KMS-11 (cell line): ENCODE results near the gene LTBP3.

Source experiments
- H2AFZ ChIP-seq: fragments of 200-600 bp; sonication (generic); 2 replicates; pipeline ENCODE4 v1.6.1; 2016; ENCODE audit warnings: antibody characterized with exemption, mixed run types, low read depth
- H3K27ac ChIP-seq: fragments of 200-600 bp; sonication (generic); 2 replicates; pipeline ENCODE4 v1.6.1; 2016; ENCODE audit warnings: mild to moderate bottlenecking, mixed run types
- H3K27me3 ChIP-seq: fragments of 200-600 bp; sonication (generic); 2 replicates; pipeline ENCODE4 v1.6.1; 2017; ENCODE audit warnings: mild to moderate bottlenecking, low read depth, mixed run types, moderate library complexity; ENCODE audit not compliant: insufficient read depth
- H3K36me3 ChIP-seq: fragments of 200-600 bp; sonication (generic); 2 replicates; pipeline ENCODE4 v1.6.1; 2017; ENCODE audit warnings: mild to moderate bottlenecking, mixed run types; ENCODE audit not compliant: insufficient read depth
- H3K4me1 ChIP-seq: fragments of 200-600 bp; sonication (generic); 2 replicates; pipeline ENCODE4 v1.6.1; 2016; ENCODE audit warnings: mild to moderate bottlenecking, low read depth, mixed run types; ENCODE audit not compliant: poor library complexity, severe bottlenecking
- H3K4me2 ChIP-seq: fragments of 200-600 bp; sonication (generic); 2 replicates; pipeline ENCODE4 v1.7.0; 2016; ENCODE audit warnings: mild to moderate bottlenecking, mixed run types
- H3K4me3 ChIP-seq: fragments of 200-600 bp; sonication (generic); IDR thresholded peaks from 2 replicates; pipeline ENCODE4 v1.6.1; 2017; ENCODE audit warnings: low read depth, low read length, mixed read lengths; ENCODE audit not compliant: insufficient read depth
- H3K79me2 ChIP-seq: fragments of 200-600 bp; sonication (generic); 2 replicates; pipeline ENCODE4 v1.6.1; 2016; ENCODE audit warnings: low read depth, mixed run types; ENCODE audit not compliant: insufficient read depth
- H3K9ac ChIP-seq: fragments of 200-600 bp; sonication (generic); 2 replicates; pipeline ENCODE4 v1.6.1; 2016; ENCODE audit warnings: mild to moderate bottlenecking, mixed run types
- H4K20me1 ChIP-seq: fragments of 200-600 bp; sonication (generic); 2 replicates; pipeline ENCODE4 v1.6.1; 2016; ENCODE audit warnings: mild to moderate bottlenecking, mixed run types; ENCODE audit not compliant: insufficient read depth
- CTCF ChIP-seq: fragments of 200-600 bp; sonication (generic); conservative IDR thresholded peaks from 2 replicates; pipeline ENCODE4 v1.6.1; 2017; ENCODE audit warnings: low read depth, mild to moderate bottlenecking, antibody characterized with exemption, low read length, moderate library complexity, mixed read lengths

The LTBP3 gene

GRCh38 chr11:65539744-65540289 lies 18.3 kb downstream of the LTBP3 start:
- peak overlapping the region; percentile 55; the same call in 1 of the 2 replicates for H3K9ac ChIP-seq
- peak overlapping the region; percentile 89 for H2AFZ ChIP-seq
- H3K4me3 ChIP-seq: no peak overlapping the region
- peak; percentile 21; the same call in 1 of the 2 replicates for TF ChIP-seq CTCF
- H3K4me2 ChIP-seq: peak overlapping the region; percentile 81
- peak overlapping the region; percentile 53; the same call in 1 of the 2 replicates for H3K27ac ChIP-seq
- peaks cover 19% of the 10 kb centered on the region for H3K4me1 ChIP-seq
- no peaks in the 10 kb centered on the region for H4K20me1 ChIP-seq
- H3K27me3 ChIP-seq: no peaks in the 10 kb centered on the region
- no peaks in the 10 kb centered on the region for H3K79me2 ChIP-seq
- H3K36me3 ChIP-seq: no peaks in the 10 kb centered on the region

- H3K27ac ChIP-seq: no peak overlapping the region
- peaks cover 19% of the 10 kb centered on the region for H3K4me1 ChIP-seq
- no peaks in the 10 kb centered on the region for H3K36me3 ChIP-seq
- no peaks in the 10 kb centered on the region for H4K20me1 ChIP-seq
- H2AFZ ChIP-seq: no peak overlapping the region
- H3K27me3 ChIP-seq: no peaks in the 10 kb centered on the region
- peak overlapping the region; percentile 81; the same call in 1 of the 2 replicates for H3K4me2 ChIP-seq
- no peak for TF ChIP-seq CTCF
- H3K9ac ChIP-seq: no peak overlapping the region
- H3K79me2 ChIP-seq: no peaks in the 10 kb centered on the region
- H3K4me3 ChIP-seq: no peak overlapping the region
These were observed 19.0 kb downstream of the LTBP3 start for GRCh38 chr11:65538915-65539743.

- Histone ChIP-seq H2AFZ (no peak overlapping the region), H3K27me3 (no peaks in the 10 kb centered on the region), H3K79me2 (no peaks in the 10 kb centered on the region), H3K4me1 (peaks cover 19% of the 10 kb centered on the region), H3K36me3 (no peaks in the 10 kb centered on the region), H3K9ac (no peak overlapping the region), H3K4me2 (no peak overlapping the region), H3K27ac (no peak overlapping the region), H4K20me1 (no peaks in the 10 kb centered on the region), H3K4me3 (no peak overlapping the region)
- no peak for TF ChIP-seq CTCF
These were observed 19.8 kb downstream of the LTBP3 start for GRCh38 chr11:65538232-65538914.

GRCh38 chr11:65537620-65538231 lies 20.4 kb downstream of the LTBP3 start:
- TF ChIP-seq CTCF: no peak
- no peak overlapping the region for H3K4me3 ChIP-seq
- H3K4me2 ChIP-seq: no peak overlapping the region
- no peaks in the 10 kb centered on the region for H3K79me2 ChIP-seq
- H3K36me3 ChIP-seq: no peaks in the 10 kb centered on the region
- no peak overlapping the region for H3K27ac ChIP-seq
- no peak overlapping the region for H3K9ac ChIP-seq
- H3K27me3 ChIP-seq: no peaks in the 10 kb centered on the region
- H3K4me1 ChIP-seq: peaks cover 19% of the 10 kb centered on the region
- no peaks in the 10 kb centered on the region for H4K20me1 ChIP-seq
- no peak overlapping the region for H2AFZ ChIP-seq
